ENCODE results near the gene NKAIN4. TPM values are rescaled to one million over a fixed set of nuclear protein-coding genes. Genes with fewer than 3 reads are reported as not detected.
"Not testable (repeated sequence)": the region's sequence is repeated elsewhere in the genome, so short reads cannot be mapped to it uniquely, and the experiment has no call there.

The NKAIN4 gene
- total RNA-seq, 1 experiment from 2014 or later = not detected

- Histone ChIP-seq H3K27me3 (ENCODE audit: insufficient read depth, low read depth) (peaks cover 17% of the 10 kb centered on the region), H3K79me2 (ENCODE audit: low read depth) (no peaks in the 10 kb centered on the region)
- no TSS peak for BruUV-seq (replicated peaks)
Measured at GRCh38 chr20:63222541-63222940, 31.7 kb downstream of the NKAIN4 start.

GRCh38 chr20:63221400-63222053, 32.7 kb downstream of the NKAIN4 start:
- H3K4me2 ChIP-seq; POLR2A ChIA-PET (ENCODE audit: unreplicated experiment); H4K20me1 ChIP-seq (ENCODE audit: insufficient read depth); H3K36me3 ChIP-seq (ENCODE audit: low read depth); H2AFZ ChIP-seq; H3K9me3 ChIP-seq (ENCODE audit: insufficient read depth, low read depth); H3K9me2 ChIP-seq (ENCODE audit: insufficient read depth); BruUV-seq (replicated peaks); DNase-seq; H3K79me2 ChIP-seq (ENCODE audit: low read depth); H3K4me3 ChIP-seq; CTCF ChIA-PET; H3K27ac ChIP-seq: not testable (repeated sequence)
- H3F3A ChIP-seq (ENCODE audit: insufficient read depth, low read depth) = peaks cover 41% of the 10 kb centered on the region
- peaks cover 49% of the 10 kb centered on the region for H3K4me1 ChIP-seq (replicated peaks; ENCODE audit: insufficient read depth)
- H3K27me3 ChIP-seq (ENCODE audit: insufficient read depth, low read depth) = peaks cover 17% of the 10 kb centered on the region
- intact Hi-C loops (cut with micrococcal nuclease; ENCODE audit: unreplicated experiment) = loop anchor here (5.0 kb wide), 1 partner anchor 71 kb away; the partner anchor contains the start of gene COL20A1

More at GRCh38 chr20:63222541-63222940, 31.7 kb downstream of the NKAIN4 start:
- peaks cover 33% of the 10 kb centered on the region for H3F3A ChIP-seq (ENCODE audit: insufficient read depth, low read depth)
- H3K27ac ChIP-seq = no peak overlapping the region
- H3K4me2 ChIP-seq = 0 out of 2 replicates have a peak overlapping the region, but pooled peaks have one; percentile 3
- intact Hi-C loops (cut with micrococcal nuclease; ENCODE audit: unreplicated experiment) = loop anchor here (5.0 kb wide), 1 partner anchor 70 kb away; the partner anchor contains the start of gene COL20A1
- H3K9me3 ChIP-seq (ENCODE audit: insufficient read depth, low read depth) = no peaks in the 10 kb centered on the region
- POLR2A ChIA-PET (ENCODE audit: unreplicated experiment) = interaction anchor here (0.5 to 1.0 kb wide), 3 partner anchors 10 to 751 kb away, joined by 5 to 7 read pairs (median 7); partner anchors contain the start of gene PPDPF
- H4K20me1 ChIP-seq (ENCODE audit: insufficient read depth) = 0 out of 2 replicates have a peak, but pooled peaks cover 4% of the 10 kb centered on the region
- no peaks in the 10 kb centered on the region for H3K36me3 ChIP-seq (ENCODE audit: low read depth)
- TF ChIP-seq EZH2 (IDR thresholded peaks at IDR 0.05; ENCODE audit: low read depth) (no peak), CTCF (conservative IDR thresholded peaks at IDR 0.05) (no peak)
- no peaks in the 10 kb centered on the region for H3K9me2 ChIP-seq (ENCODE audit: insufficient read depth)
- H3K4me1 ChIP-seq (replicated peaks; ENCODE audit: insufficient read depth) = peaks cover 44% of the 10 kb centered on the region
- peak; percentile 82 to 93 for DNase-seq
- H3K4me3 ChIP-seq = no peak overlapping the region
- CTCF ChIA-PET = interaction anchor here (0.8 to 2.3 kb wide), 4 partner anchors 12 to 429 kb away, joined by 3 to 13 read pairs (median 8); partner anchors contain the start of gene ARFGAP1
- no peak overlapping the region for H2AFZ ChIP-seq

GRCh38 chr20:63220696-63221399, 33.4 kb downstream of the NKAIN4 start:
- H3K27ac ChIP-seq = no peak overlapping the region
- H3K79me2 ChIP-seq (ENCODE audit: low read depth) = no peaks in the 10 kb centered on the region
- H4K20me1 ChIP-seq (ENCODE audit: insufficient read depth) = 0 out of 2 replicates have a peak, but pooled peaks cover 4% of the 10 kb centered on the region
- CTCF ChIA-PET = interaction anchor here (0.5 kb wide), 1 partner anchor 367 kb away, joined by 3 read pairs; no protein-coding TSS in a partner anchor
- no peak overlapping the region for H3K4me2 ChIP-seq
- DNase-seq = no peak
- peaks cover 45% of the 10 kb centered on the region for H3K4me1 ChIP-seq (replicated peaks; ENCODE audit: insufficient read depth)
- intact Hi-C loops (cut with micrococcal nuclease; ENCODE audit: unreplicated experiment) = loop anchor here (5.0 kb wide), 1 partner anchor 71 kb away; the partner anchor contains the start of gene COL20A1
- POLR2A ChIA-PET (ENCODE audit: unreplicated experiment) = no interaction called here
- H3K36me3 ChIP-seq (ENCODE audit: low read depth) = no peaks in the 10 kb centered on the region
- H3F3A ChIP-seq (ENCODE audit: insufficient read depth, low read depth) = peaks cover 43% of the 10 kb centered on the region
- no peak overlapping the region for H3K4me3 ChIP-seq
- TF ChIP-seq EZH2 (IDR thresholded peaks at IDR 0.05; ENCODE audit: low read depth) = no peak
- no peak for TF ChIP-seq CTCF (conservative IDR thresholded peaks at IDR 0.05)
- no TSS peak for BruUV-seq (replicated peaks)
- H3K27me3 ChIP-seq (ENCODE audit: insufficient read depth, low read depth) = peaks cover 17% of the 10 kb centered on the region
- no peaks in the 10 kb centered on the region for H3K9me2 ChIP-seq (ENCODE audit: insufficient read depth)
- H2AFZ ChIP-seq = no peak overlapping the region
- H3K9me3 ChIP-seq (ENCODE audit: insufficient read depth, low read depth) = no peaks in the 10 kb centered on the region

All from PC-9 (cell line).